ENCODE measurements around the gene ZNF664. TPM values are rescaled to one million over a fixed set of nuclear protein-coding genes. Genes with fewer than 3 reads are reported as not detected.

The ZNF664 gene
- total and polyA plus RNA-seq, 2 of the 13 experiments (the other 11 are each of a cell fraction or from before 2014, with no cell fraction given), result 43.9 to 56.5 TPM

- Histone ChIP-seq H3K4me3 (replicated peaks in 1 of 3; ENCODE audit: insufficient read depth in 1 of 3, low read depth in 2 of 3, low read length in 3 of 3) (no peak overlapping the region), H3K27ac (ENCODE audit: extremely low read length, insufficient read depth, low read length) (no peak overlapping the region), H3K36me3 (replicated peaks in 1 of 2; ENCODE audit: control insufficient read depth in 1 of 2, insufficient read depth in 2 of 2, low read length in 2 of 2) (no peaks in the 10 kb centered on the region), H4K20me1 (ENCODE audit: insufficient read depth, low read length) (no peaks in the 10 kb centered on the region), H3K4me2 (ENCODE audit: low read depth, low read length) (no peak overlapping the region), H3K79me2 (ENCODE audit: insufficient read depth, low read length) (no peaks in the 10 kb centered on the region), H2AFZ (ENCODE audit: low read length) (no peak overlapping the region), H3K27me3 (ENCODE audit: control insufficient read depth in 1 of 2, insufficient read depth in 2 of 2, low read length in 2 of 2) (peaks cover 0 to 3% of the 10 kb centered on the region in 2 experiments; a peak in 2 of 5 replicates), H3K9me3 (ENCODE audit: low read length) (no peaks in the 10 kb centered on the region), H3K4me1 (ENCODE audit: insufficient read depth, low read length) (no peaks in the 10 kb centered on the region), H3K9ac (ENCODE audit: insufficient read depth, low read depth, low read length) (no peak overlapping the region)
- no TSS peak for BruUV-seq (replicated peaks)
- 67% methylated on average over 5 of the region's 5 CpGs for WGBS (ENCODE audit: low lambda C conversion rate)
- no peak for FAIRE-seq
- DNase-seq (ENCODE audit: low spot score), result no peak
- ATAC-seq, result no peak
- intact Hi-C loops (cut with micrococcal nuclease; ENCODE audit: unreplicated experiment), result loop anchor here (5.0 kb wide), 1 partner anchor 229 kb away; no protein-coding TSS in a partner anchor
- in situ Hi-C loops (cut with HindIII; ENCODE audit: extremely low pct_ligation_motif_present, low pct_unique_long_range_greater_than_20kb), result no loop called here
- POLR2A ChIA-PET, result no interaction called here
- no peak for TF ChIP-seq ZNF414 (CRISPR knock-in tag; IDR thresholded peaks at IDR 0.05)
- TF ChIP-seq PHB2 (IDR thresholded peaks at IDR 0.05; ENCODE audit: partially characterized antibody), result no peak
- no peak for TF ChIP-seq IKZF1 (IDR thresholded peaks at IDR 0.05)
- no peak for TF ChIP-seq U2AF1 (optimal IDR thresholded peaks at IDR 0.05; ENCODE audit: low read depth, low read length)
- no peak for TF ChIP-seq ZNF251 (CRISPR knock-in tag; IDR thresholded peaks at IDR 0.05)
- no peak for TF ChIP-seq ZNF34 (CRISPR knock-in tag; IDR thresholded peaks at IDR 0.05; ENCODE audit: borderline replicate concordance)
- no peak for TF ChIP-seq TBP (CRISPR knock-in tag; IDR thresholded peaks at IDR 0.05)
- TF ChIP-seq NFIC (IDR thresholded peaks at IDR 0.05; ENCODE audit: low read length), result no peak
- no peak for TF ChIP-seq HDAC2 (CRISPR knock-in tag; IDR thresholded peaks at IDR 0.05)
- TF ChIP-seq KLF12 (CRISPR knock-in tag; IDR thresholded peaks at IDR 0.05; ENCODE audit: borderline replicate concordance), result no peak
- no peak for TF ChIP-seq ARID3A (IDR thresholded peaks at IDR 0.05; ENCODE audit: low read depth, low read length)
- TF ChIP-seq NCOA5 (CRISPR knock-in tag; IDR thresholded peaks at IDR 0.05), result no peak
- no peak for TF ChIP-seq NFAT5 (CRISPR knock-in tag; IDR thresholded peaks at IDR 0.05)
- TF ChIP-seq ETV5 (CRISPR knock-in tag; IDR thresholded peaks at IDR 0.05; ENCODE audit: borderline replicate concordance), result no peak
- no peak for TF ChIP-seq FOXC1 (CRISPR knock-in tag; IDR thresholded peaks at IDR 0.05; ENCODE audit: borderline replicate concordance)
- TF ChIP-seq NRL (CRISPR knock-in tag; IDR thresholded peaks at IDR 0.05; ENCODE audit: borderline replicate concordance), result no peak
- CTCF ChIA-PET (ENCODE audit: low intra/inter-chr PET ratio, low total read pairs), result no interaction called here
These were observed 58.0 kb downstream of the ZNF664 start for GRCh38 chr12:124031058-124031457.
